Myocyte (in vitro differentiated cells): ENCODE measurements around the gene AGER. TPM values are rescaled to one million over a fixed set of nuclear protein-coding genes. Genes with fewer than 3 reads are reported as not detected.
"Not testable (repeated sequence)": the region's sequence is repeated elsewhere in the genome, so short reads cannot be mapped to it uniquely, and the experiment has no call there.

ENCODE experiments used
- DNase-seq: peaks from one replicate; pipeline ENCODE4 v3.0.0-alpha.2; 2012; ENCODE audit warnings: low read depth
- total RNA-seq: library from RNA; depleted of rRNA; stranded (reverse); fragments of >200 nt; gene quantifications from 2 replicates; pipeline ENCODE4 v1.2.3, GENCODE V29; 2014

AGER gene
- total RNA-seq, 1 donor from 2014 or later, result 0.86 TPM

DNA sequence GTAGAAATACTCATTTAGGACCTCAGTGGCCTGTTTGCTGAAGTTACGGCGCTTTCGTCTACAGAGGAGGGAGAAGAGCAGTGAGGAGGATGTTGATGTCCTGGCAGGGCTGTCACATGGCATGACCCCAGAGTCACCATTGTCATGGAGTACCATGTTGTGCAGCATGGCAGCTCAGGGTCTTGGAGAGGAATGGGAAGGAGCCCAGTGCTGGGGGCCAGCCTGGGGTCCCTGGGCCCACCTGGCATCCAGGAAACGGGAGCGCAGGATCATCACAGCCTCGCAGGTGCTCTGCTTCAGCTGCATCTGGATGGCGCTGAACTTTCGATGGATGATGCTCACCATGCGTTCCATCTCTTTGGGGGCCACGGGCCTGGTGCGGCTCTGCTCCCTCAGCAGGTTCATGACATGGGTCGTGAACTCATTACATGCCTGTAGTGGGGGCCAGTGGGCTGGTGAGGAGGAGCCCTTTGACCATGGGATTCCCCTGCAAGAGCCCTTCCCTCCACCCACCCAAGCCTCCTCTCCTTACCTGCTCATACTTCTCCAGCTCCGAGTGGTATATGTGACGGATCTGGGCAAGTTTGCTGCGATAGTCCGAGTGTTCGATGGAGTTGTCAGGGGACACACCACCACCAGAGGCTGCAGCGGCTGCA lies 3.8 kb upstream of the AGER start:
- not testable (repeated sequence) for DNase-seq

DNA sequence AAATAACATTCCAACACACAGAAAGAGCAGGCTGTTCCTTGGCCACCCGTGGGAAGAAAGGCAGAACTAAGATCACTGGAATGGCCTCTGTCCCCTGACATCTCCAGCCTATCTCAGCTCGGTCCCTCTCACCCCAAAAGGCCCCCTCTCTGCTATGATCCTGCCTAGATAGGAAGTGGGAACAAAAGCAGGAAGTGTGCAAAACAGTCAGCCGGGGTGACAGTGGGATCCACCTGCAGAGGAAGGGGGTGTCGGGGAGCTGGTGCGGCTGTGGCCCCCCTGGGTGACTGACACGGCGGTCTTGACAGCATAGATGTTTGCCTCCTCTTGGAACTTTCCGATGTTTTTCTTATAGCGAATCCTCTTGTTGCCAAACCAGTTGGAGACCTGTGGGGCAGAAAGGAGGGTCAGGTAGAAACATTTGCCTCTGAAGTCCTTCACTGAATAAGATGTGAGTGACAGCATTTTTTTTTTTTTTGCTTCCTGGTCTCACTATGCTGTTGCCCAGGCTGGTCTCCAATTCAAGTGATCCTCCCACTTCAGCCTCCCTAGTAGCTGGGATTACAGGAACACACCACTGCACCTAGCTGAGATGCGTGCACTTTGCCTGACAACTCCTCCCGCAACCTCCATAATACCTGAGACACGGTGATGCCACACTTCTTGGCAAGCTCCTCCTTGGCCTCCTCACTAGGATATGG lies 3.1 kb upstream of the AGER start:
- DNase-seq, result no peak

DNA sequence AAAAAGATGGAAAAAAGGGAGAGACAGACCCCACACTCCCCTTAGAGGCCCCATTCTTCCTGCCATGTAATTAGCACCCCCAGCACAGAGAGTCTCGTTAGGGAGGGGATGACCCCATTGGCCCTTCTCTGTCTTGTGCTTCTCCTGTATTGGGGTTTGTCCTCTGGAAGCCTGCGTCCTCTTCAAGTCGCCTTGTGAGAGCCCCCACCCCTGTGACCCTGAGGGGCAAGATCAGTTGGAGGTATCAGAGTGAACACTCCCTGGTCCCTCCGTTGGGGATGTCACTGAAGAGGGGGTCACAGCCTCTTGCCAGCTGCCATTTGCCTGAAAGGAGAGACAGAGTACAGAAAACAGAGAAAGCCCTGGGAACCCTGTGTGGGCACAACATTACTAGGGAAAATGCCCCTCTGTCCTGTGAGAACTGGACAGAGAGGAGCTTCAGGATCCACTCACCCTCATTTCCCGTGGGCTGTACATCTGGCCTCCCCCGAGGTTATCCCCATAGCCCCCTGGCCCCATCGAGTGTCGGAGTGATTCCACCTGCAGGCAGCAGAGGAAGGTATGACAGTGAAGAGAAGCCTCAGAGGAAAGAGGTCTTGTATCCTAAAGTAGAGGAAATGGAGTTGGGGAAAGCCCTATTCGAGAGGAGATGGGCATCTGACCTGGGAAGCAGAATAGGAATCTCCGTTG lies 2.2 kb upstream of the AGER start:
- not testable (repeated sequence) for DNase-seq

DNA sequence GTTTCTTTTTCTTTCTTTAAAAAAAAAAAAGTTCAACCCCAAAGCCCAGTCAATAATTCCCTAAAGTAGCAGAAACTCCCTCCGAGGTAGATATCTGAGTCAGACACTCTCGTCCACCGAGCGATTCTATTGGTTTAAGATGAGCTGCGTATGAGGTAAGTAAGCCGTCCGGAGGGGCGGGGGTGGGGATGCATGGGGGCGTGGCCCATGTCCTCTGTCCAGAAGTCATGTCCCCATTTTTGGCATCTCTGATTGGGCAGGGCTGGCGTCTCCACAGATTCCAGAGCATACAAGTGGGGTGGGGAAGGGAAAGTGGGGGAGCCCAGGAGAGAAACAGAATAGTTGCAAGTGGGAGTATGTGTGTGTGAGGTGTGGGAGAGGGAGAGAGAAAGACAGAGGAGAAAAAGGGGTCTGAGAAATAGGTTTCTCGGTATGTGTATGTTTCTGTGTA lies 1.7 kb upstream of the AGER start:
- peak; percentile 91 for DNase-seq

DNA sequence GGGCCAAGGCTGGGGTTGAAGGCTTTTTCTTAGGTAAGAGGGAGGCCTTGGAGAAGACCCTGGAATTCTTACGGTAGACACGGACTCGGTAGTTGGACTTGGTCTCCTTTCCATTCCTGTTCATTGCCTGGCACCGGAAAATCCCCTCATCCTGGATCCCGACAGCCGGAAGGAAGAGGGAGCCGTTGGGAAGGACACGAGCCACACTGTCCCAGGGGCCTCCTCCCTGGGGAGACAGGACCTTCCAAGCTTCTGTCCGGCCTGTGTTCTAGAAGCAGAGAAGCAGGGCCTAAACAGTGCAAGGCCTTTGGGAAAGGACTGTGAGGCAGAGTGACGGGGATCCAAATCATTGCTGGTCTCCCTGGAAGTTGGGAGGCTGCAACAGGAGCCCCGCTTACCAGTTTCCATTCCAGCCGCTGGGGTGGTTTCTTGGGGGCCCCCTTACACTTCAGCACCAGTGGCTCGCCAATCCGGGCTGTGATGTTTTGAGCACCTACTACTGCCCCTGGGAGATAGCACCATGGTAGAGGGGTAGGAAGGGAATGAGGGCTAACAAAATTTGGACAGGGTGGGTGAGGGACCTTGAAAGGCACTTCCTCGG lies 470 bp downstream of the AGER start:
- no peak for DNase-seq

DNA sequence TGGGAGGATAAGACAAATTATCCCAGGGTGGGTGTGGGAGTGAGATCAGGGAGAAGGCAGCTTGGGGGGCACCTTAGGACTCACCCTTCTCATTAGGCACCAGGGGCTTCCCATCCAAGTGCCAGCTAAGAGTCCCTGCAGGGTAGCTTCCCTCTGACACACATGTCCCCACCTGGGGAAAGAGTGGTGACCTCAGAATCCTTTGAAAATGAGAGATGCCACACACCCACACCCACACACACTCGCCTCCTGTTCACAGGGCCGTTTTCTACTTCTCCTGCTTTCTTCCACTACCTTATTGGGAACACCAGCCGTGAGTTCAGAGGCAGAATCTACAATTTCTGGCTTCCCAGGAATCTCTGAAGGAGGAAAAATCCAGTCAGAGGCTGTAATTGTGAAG lies 1.0 kb downstream of the AGER start:
- no peak for DNase-seq

DNA sequence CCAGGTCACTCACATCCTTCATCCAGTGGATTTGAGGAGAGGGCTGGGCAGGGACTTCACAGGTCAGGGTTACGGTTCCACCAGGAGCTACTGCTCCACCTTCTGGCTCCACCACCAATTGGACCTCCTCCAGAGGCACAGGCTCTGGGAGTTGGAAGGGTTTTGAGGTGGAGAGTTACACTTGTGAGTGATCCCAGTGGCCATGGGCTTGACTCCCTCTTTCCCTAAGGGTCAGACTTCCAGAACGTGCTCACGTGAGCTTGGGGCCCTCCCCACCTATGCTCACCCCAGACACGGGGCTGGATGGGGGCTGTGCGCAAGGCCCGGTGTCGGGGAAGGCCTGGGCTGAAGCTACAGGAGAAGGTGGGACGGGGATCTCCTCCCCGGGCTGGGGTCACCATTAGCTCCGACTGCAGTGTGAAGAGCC lies 1.5 kb downstream of the AGER start:
- no peak for DNase-seq

DNA sequence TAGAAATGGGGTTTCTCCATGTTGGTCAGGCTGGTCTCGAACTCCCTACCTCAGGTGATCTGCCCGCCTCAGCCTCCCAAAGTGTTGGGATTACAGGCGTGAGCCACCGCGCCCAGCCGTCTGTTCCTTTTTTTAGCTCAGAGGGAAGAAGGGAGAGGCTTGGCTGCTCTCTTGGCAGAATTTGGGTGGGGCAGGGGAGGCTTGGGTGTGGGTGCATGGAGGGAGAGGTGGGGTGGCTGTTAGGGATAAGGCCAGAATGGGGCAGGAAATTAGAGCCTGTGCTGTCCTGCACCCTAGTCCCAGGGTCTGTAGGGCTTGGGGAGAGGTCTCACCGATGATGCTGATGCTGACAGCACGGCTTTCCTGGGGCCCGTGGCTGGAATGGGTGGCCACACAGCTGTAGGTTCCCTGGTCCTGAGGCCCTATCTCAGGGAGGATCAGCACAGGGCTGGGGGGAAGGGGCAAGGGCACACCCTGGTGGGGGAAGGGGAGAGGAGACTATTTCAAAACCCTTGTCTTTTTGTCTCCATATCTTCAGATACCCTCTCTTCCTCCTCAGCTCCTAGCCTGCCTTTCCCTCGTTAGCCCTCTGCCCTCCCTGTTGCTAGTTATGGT lies 2.0 kb downstream of the AGER start:
- DNase-seq, result no peak

DNA sequence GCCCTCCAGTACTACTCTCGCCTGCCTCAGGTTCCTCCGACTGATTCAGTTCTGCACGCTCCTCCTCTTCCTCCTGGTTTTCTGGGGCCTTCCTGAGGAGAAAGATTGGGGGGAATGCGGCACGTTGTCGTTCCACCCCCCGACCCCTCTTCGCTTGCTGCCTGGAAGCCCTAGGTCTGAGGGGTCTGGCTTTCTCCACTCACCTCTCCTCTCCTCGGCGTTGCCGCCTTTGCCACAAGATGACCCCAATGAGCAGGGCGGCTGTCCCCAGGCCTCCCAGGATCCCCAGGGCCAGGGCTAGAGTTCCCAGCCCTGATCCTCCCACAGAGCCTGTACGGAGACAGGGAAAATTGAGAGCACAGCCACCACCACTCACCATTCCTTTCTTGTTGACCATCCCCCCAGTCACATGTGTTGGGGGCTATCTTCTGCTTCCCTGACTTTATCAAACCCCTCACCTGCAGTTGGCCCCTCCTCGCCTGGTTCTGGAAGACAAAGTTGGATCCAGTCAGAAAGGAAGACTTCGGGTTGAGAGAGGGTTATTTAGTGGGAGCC lies 2.8 kb downstream of the AGER start:
- no peak for DNase-seq

DNA sequence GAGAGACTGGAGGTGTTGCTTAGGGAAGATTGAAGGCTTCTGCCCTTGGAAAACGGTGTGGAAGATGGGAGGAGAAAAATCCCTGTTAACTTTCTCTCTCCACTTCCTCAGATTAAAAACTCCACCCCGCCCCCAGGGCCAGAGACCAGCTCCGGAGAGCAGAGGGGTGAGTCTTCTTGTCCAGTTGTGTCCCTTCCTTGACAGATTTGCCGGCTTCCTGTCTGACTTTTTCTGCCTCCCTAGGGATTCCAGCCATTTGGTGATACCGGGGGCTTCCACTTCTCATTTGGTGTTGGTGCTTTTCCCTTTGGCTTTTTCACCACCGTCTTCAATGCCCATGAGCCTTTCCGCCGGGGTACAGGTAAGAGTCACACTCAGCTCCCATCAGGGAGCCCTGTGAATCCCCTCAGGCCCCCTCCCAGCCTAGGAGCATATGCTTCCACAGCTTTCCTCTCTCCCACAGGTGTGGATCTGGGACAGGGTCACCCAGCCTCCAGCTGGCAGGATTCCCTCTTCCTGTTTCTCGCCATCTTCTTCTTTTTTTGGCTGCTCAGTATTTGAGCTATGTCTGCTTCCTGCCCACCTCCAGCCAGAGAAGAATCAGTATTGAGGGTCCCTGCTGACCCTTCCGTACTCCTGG lies 4.2 kb downstream of the AGER start:
- no peak for DNase-seq

DNA sequence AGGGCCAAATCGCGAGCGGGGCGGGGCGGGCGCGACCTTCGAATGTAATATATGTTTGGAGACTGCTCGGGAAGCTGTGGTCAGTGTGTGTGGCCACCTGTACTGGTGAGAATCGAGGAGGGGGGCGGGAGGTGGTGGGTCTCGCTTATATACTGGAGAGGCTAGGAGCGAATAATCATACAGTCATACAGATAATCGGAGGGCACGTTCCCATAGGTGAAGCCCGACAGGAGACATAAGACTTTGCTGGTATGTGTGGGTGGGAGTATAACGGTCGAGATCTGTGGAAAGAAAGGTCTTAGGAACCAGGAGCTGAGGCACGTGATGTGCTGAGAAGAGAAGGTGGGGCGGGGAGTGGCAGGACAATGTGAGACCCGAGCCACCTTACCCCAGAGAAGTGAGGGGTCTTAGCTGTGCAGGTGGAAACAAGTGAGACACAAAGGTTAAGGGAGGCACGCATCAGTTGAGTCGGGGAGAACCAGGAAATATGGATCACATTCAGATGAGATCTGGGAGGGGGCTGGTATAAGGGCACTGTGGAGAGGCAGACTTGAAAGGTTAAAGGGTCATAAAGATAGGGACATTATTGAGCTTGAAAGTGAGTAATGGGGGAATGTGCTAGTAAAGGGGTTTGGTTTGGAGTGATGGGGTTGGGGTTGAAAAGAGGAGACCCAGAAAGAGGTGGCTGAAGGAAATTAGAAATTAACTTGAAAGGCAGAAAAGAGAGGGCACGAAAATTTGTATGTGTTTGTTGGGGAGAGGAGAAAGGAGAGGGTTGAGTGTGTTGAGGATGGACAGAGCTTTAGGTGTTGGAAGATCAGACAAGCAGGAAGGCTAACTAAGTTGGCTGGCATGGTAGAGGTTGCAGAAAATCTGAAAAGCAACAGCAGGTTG lies 5.3 kb downstream of the AGER start:
- no peak for DNase-seq

DNA sequence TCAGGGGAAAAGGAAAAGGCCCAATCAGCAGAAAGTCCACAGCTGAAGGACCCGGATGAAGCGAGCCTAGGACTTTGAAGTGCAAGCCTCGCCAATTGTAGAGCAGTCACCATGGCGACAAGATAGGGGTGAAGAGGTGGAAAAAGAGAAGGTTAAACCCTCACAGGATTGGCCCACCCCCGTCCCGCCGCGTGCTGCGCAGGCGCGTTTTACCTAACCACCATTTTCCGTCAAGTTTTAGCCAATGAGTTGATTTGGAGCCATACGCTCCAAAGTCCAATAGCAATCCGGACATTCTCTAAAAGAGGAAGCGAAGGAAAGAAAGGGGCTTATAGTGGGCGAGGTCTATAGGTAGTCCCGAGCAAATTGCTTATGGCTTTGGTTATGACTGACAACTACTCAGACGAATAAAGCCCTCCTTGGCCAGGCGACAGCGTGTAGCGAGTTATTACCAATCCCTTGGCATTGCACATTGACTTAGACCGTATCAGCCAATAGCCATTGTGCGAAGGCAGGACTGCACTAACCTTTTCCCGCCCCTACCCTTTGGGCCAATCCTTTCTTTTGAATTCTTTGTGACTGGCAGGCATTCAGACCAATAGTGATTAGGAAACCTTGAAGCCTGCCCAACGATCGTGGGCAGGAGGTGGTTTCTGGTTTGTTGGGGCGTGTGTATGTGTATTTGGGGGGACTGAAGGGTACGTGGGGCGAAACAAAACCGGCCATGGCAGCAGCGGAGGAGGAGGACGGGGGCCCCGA lies 6.1 kb downstream of the AGER start, which contains the start of gene RNF5:
TSS of gene RNF5 (plus strand) at position 618 of the 759 bp plus-strand sequence. CDS start at position 725, 107 bp downstream.
- DNase-seq, result peak; percentile 100

DNA sequence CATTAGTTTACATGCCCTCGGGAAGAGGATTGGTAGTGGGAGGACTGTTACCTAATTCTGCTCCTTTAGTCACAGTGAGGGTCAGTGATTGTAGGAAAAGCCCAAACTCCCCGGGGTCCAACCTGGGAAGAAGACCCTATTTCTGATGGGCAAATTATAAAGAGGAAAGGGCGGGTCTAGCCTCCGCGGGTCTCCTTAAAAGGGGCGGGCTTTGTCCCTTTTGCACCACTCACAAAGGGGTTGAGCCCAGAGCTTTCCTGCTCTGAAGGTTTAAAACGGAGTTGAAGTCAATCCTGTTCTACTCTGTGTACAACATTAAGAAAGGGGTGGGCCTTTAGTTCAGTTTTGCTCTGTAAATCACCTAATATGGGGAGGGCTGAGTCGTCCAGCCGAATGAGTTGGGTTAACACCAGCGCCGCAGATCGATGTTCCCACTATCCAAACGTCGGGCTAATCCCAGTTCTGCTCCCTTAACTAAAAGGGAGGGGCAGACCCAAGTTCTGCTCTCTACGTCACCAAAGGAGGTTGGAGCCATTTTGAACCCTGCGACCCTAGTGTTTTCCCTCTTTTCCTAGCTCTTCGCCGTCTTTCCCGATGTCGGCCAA lies 6.8 kb downstream of the AGER start:
- no peak for DNase-seq

DNA sequence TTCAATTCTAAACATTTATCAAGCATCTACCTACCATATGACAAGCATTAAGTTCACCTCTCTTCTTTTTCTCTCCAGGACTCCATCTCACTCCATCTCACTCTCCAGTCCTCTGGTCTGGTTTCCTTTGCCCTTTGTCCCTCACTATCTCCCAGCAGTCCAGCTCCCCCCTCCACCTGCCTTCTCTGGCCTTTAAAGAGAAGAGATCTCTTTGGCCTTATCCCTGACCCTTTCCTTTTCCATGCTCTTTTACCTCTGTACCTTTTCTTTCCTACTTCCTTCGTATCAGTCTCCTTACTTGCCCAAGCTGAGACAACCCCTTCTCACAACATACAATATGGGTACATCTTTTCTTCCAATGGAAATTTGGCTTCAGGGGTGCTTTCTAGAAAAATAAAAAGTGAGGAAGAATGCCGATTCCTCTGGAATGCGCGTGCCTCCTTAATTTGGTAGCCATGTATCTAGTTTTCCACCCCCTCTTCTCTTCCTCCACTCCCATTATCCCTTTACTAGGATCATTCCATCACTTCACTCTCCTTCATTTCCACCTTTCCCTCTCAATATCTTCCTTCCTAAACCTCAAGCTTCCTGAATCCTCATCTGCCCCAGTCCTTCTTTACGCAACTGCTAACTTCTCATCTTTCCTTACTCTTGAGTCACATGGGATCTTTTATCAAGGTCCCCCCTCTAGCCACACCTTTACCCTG lies 7.4 kb downstream of the AGER start:
- DNase-seq, result no peak

DNA sequence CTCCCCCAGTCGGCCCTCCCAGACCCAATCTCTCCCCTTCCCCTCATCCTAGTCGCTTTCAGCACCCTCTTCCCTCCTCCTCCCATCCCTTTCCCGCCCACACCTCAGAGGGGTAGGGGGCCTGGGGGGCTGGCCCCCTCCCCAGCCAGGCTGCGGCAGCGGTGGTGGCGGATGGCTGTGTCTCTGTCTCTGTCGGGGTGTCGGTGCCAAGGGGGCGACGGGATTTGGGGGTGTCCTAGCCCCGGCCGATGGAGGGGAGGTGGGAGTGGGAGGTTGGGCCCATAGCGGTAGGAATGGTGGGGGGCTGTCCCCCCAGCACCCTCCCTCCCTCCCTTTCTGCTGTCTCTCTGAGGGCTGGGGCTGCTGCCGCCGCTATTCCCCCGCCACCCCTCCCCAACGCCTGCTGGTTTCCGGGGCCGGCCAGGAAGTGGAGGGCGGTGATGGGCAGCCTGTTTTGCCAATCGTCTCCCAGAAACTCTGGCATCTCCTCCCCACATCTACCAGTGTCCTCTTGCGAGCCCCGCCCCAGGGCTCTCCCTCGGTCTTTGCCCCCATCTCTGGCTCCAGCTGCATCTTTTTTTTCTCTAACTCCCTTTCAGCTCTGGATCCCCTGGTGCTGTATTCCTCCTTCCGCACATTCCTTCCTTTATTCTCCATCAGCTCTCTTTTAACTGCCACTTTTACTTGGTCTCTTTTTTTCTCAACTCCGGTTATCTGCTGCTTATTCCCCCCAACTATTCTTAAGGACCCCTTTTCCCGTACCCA lies 8.2 kb downstream of the AGER start, which contains the start of gene AGPAT1:
TSS of gene AGPAT1 (minus strand) at position 374 of the 765 bp plus-strand sequence. CDS start 4,588 bp downstream, outside the sequence.
- DNase-seq, result peak; percentile 98

DNA sequence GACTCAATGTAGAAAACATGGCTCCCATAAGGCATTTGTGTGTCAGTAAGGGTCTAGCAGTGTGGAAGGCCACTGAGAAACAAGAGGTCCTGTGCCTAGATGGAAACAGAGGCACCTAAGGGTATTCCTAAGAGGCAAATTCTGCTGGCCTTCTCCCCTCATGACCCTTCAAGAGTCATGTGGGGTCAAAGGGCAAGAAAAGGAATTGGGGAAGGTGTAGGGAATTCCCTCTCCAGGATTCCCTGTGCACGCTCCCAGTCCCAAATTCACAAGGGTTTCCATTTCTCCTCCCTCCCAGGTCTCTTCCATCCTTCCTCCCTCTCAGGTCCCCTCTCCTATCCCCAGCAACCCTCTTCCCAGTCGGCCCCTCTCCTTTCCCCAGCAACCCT lies 8.7 kb downstream of the AGER start:
- DNase-seq, result no peak

DNA sequence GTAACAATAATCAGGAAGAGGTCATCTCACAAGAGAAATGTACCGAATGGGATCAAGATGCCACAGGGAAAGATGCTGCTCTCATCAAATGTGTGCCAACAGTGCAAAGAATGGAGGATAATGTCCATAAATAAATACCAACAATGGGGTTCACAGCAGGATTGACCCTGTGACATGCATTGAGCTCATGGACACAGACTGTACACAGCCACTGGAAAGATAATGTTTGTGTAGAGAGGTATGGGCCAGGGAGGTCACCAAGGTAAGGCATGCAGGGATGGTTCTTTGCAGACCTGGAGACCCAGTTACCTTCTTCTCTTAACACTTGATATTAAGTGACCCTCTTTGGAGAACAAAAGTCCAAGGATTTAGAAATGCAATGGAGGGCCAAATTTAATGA lies 9.6 kb downstream of the AGER start:
- DNase-seq, result no peak
